HG02610 (cell line): Measurements from ENCODE around the gene ARFGAP1.

ENCODE experiments used
- ATAC-seq: cut with Tn5 transposase; IDR thresholded peaks from one replicate; pipeline ENCODE4 v1.9.1; 2021; ENCODE audit warnings: mild to moderate bottlenecking, moderate library complexity; ENCODE audit not compliant: unreplicated experiment

The ARFGAP1 gene

GRCh38 chr20:63306673-63307537 is 34.3 kb downstream of the ARFGAP1 start:
- no peak for ATAC-seq

- ATAC-seq, result no peak
Measured at GRCh38 chr20:63307538-63308217, 35.1 kb downstream of the ARFGAP1 start.

- no peak for ATAC-seq
Measured at GRCh38 chr20:63308218-63308911, 35.8 kb downstream of the ARFGAP1 start.

GRCh38 chr20:63309261-63310071 is 36.9 kb downstream of the ARFGAP1 start:
- no peak for ATAC-seq

GRCh38 chr20:63310265-63310991 is 37.8 kb downstream of the ARFGAP1 start:
- no peak for ATAC-seq

- no peak for ATAC-seq
Measured at GRCh38 chr20:63311186-63311832, 38.7 kb downstream of the ARFGAP1 start.

- no peak for ATAC-seq
Measured at GRCh38 chr20:63311833-63312243, 39.2 kb downstream of the ARFGAP1 start.

- no peak for ATAC-seq
Measured at GRCh38 chr20:63312273-63312672, 39.7 kb downstream of the ARFGAP1 start.

- ATAC-seq, result no peak
Measured at GRCh38 chr20:63312690-63313348, 40.2 kb downstream of the ARFGAP1 start.

- no peak for ATAC-seq
Measured at GRCh38 chr20:63313349-63314014, 40.9 kb downstream of the ARFGAP1 start.

GRCh38 chr20:63314015-63314471 is 41.4 kb downstream of the ARFGAP1 start:
- ATAC-seq, result no peak

GRCh38 chr20:63314566-63315239 is 42.1 kb downstream of the ARFGAP1 start:
- no peak for ATAC-seq

- ATAC-seq, result no peak
Measured at GRCh38 chr20:63315240-63315689, 42.7 kb downstream of the ARFGAP1 start.

GRCh38 chr20:63315731-63316491 is 43.3 kb downstream of the ARFGAP1 start:
- ATAC-seq, result no peak

- no peak for ATAC-seq
Measured at GRCh38 chr20:63316502-63316921, 43.9 kb downstream of the ARFGAP1 start.

- ATAC-seq, result no peak
Measured at GRCh38 chr20:63317061-63317460, 44.4 kb downstream of the ARFGAP1 start.
